ENCODE measurements around the gene TTC16.

The TTC16 gene, protein sequence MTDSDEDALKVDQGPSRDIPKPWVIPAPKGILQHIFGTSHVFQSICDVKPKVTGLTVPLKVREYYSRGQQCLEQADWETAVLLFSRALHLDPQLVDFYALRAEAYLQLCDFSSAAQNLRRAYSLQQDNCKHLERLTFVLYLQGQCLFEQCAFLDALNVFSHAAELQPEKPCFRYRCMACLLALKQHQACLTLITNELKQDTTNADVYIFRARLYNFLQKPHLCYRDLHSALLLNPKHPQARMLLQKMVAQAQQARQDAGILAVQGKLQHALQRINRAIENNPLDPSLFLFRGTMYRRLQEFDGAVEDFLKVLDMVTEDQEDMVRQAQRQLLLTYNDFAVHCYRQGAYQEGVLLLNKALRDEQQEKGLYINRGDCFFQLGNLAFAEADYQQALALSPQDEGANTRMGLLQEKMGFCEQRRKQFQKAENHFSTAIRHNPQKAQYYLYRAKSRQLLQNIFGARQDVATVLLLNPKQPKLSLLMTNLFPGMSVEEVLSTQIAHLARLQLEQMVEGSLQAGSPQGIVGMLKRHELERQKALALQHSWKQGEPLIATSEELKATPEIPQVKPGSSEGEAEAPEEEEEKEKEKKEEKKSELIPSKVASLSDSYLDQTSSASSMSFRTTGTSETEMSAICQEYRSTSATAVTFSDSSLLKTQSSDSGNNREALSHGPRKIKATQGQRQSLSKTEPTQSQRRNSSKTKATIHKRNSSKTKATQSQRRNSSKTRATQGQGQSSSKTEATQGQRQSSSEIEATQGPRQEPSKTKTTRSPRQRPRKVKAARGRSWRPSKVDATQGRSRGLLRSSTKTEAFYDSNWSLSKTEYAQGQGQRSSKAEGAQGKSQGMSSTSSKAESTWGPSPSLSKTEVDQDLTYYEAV

DNA sequence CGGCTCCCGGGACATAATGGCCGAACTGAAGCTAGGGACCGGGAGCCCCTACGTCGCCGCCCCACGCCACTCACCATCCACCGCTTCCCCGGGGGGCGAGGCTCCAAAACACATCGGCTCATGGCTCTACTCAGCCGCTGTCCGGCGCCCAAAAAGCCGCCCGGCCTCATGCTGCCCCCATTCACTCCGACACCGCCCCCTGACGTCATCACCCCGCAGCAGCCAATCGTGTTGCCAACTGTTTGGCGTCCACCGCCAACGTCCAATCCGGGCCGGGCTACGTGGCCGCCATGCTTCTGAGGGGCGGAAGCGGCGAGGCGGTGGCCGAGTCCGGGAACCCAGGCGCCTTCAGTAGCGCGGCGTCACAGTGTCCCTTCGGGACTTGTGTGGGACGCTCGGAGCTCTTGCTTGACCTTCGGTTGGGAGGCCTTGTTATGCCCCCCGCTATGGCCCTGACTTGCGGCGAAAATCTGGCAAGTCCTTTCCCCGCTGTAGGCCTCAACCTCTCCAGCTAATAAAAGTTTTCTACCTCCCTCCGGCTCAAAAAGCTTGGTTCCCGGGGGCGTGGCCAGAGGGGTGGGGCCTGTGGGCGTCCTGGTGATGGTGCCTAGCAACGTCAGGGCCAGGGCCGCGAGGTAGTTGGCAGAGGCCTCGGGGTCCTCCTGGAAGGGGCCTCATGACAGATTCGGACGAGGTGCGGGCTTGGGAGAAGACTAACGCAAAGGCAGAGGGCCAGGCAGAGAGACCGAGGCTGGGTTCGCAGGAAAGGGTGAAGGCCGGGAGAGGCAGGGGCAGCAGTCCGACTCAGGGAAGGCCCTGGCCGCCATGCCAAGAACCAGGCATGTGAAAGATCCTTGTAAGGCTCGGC lies at the start of gene TTC16, which contains the start of gene PTRH1:
TTC16 (plus strand) TSS at position 610 of the 868 bp plus-strand sequence; CDS start at position 677, 67 bp downstream.
PTRH1 (minus strand) TSS at position 194 of the 868 bp plus-strand sequence; CDS start at position 170, 24 bp downstream.
- DNase-seq: peak; percentile 97

DNA sequence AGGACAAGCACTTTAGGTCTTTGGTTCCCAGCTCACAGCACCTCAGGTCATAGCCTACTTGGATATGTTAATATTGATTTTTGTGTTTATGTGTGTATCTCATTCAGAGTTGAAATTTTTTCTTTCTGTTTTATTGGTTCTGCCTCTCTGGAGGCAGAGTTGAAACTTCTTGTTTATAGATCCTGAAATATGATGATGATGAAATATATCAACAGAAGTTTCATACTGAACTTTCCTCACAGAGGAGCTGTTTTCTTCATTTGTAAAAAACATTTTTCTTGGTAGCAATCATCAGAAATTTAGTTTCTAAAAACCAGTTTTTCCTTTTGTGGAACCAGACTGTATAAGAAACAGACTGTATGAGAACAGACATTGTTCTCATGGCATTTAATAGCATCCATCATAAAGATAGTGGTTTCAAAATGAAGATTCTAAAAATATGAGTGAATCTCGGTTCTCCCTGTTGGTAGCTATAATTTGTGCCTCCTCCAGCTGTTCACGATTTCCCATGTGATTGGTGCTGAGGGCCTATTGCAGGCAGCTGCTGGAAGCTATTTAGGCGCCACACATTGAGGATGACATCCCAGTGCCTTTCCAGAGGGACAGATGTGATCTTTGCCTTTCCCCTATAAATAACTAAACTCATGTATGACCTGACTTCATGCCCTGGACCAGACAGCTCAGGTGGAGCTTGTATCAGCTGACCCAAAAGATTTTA lies 48.6 kb upstream of the TTC16 start:
- DNase-seq: no peak

DNA sequence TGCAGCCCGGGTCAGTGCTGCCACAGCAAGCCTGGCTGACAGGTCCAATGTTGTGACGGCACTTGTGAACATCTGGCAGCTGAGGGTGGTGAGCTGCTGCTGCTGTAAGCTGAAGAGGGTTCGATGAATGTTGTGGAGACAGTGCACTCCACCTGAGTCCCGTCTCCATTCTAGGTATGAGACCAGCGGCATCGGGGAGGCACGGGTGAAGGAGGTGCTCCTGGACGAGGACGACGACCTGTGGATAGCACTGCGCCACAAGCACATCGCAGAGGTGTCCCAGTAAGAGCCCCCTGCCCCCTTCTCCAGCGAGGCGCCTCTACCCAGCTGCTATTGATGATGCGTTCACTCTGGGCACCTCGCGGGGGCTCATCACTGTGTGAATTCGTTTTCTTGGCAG lies 48.0 kb upstream of the TTC16 start:
- DNase-seq: no peak

DNA sequence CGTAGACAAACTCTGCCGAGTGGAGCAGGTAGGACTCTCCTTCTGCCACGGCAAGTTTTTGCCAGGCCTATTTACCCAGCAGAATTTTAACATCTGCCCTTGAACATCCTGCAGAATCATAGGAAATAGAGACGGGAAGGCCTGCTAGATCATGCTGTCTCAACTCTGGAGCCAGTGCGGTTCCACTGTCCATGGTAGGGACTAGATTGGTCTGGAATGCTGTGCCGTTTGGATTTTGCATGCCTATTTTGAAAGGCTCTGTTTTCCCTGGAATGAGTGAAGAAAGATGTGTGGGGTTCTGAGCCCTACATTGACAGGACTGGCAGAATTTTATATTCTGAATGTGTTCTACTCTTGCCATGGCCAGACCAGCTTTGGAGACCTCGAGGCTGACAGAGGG lies 42.6 kb upstream of the TTC16 start:
- no peak for DNase-seq

DNA sequence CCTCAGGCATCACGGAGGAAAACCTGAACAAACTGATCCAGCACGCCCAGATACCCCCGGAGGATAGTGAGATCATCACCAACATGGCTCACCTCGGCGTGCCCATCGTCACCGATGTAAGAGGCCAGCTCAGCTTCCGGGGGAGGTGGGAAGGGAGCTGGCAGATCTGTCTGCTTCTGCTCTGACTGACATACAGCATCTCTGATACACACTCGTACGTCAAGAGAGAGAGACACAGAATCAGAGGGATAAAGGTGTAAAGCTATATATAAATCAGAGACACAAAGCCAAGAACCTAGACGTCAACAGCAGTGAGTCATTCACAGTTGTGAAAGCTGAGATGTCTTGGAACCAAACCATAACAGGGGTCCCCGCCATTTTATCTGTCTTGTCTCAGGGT lies 39.2 kb upstream of the TTC16 start:
- no peak for DNase-seq

DNA sequence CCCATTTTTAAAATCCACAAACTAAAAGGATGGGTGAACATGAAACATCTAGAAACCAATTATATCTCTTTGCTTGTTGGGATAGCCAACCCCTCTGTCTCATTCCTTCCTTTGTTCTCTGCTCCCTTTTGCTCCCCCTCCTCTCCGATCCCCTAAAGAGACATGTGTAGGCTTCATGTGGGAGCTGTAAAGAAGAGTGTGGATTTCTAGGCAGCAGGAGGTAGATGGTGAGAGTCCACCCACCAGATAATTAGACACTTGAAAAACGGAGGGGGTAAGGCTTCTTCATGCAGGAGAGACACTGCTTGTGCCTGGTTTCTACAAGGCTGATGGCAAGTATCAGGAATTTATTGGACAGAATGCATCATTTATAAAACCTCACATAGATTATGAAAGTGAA lies 36.4 kb upstream of the TTC16 start:
- DNase-seq: no peak

DNA sequence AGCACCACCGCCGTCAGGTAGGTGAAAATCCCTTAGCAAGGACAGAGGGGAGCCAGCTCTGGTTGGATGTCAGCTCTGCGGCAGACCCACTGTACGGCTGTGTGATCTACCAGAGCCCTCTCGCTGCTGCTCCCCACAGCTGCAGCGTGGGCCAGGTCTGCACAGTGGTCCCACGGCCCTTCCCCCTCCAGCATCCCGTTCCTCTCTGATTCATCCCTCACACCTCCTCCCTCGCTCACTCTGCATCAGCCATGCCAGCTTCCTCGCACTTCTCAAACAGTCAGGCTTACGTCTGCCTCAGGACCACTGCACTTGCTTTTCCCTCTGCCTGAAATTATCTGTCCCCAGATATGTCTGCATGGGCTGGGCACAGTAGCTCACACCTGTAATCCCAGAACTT lies 35.7 kb upstream of the TTC16 start:
- no peak for DNase-seq

DNA sequence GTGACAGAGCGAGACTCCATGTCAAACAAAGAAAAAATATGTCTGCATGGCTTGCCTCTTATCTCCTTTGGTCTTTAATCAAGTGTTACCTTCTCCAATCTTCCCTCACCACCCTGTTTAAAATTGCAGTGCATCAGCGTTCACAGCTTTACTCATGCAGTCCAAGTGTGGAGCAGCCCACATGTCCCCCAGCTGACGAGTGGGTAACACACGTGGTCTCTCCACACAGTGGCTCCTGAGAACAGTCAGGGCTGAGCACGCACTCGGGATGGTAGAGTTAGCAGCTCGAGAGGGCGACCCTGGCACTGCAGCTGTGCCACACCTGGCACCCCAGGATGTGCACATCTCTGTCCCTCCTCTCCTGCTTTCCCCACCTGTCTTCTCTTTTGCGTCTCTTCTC lies 35.0 kb upstream of the TTC16 start:
- DNase-seq: no peak

DNA sequence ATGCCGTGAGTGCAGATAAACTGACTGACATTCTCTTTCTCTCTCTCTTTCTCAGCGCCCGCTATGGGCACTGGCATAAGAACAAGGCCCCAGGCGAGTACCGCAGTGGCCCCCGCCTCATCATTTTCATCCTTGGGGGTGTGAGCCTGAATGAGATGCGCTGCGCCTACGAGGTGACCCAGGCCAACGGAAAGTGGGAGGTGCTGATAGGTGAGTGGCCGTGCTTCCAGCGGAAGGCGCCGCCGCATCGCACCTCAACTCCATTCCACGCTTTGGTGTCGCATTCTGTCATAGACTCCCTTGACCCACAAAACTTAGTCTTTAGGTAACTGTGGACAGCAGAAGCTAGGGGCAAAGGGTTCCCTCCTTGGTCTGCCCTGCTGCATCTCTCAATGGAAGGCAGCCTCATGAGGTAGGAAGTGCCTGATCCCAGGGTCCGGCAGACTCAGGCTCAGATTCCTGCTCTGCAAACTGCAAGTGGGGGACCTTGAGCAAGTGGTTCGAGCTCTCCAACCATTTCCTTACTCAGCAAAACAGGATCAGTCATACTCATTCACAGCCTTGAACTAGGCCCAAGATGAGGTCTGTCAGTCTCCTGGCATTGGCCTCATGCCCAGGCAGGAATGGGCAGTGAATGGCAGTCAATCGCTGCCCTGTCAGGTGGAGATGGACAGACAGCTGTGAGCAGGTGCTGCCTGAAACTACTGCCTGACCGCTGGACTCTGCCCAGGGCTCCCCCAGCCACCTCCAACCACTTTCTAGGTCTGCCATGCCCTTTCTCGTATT lies 33.3 kb upstream of the TTC16 start:
- DNase-seq: no peak

DNA sequence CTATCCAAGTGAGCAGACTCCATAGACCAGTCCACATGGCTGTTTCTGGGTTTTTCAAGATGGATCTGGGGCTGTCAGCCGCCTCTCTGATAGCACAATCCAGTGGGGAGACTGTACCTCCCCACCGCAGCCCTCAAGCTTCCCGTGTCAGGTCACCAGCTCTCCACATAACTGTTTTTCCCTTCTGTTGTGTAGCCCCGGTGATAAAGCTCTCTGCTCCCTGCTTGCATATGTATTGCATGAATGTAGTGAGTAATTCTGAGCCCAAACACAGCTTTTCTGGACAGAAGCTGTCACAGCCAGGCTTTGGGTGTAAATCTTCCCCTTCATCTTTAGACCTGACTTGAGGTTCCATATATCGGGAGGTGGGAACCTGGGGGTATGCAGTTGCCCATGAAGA lies 32.2 kb upstream of the TTC16 start:
- no peak for DNase-seq

DNA sequence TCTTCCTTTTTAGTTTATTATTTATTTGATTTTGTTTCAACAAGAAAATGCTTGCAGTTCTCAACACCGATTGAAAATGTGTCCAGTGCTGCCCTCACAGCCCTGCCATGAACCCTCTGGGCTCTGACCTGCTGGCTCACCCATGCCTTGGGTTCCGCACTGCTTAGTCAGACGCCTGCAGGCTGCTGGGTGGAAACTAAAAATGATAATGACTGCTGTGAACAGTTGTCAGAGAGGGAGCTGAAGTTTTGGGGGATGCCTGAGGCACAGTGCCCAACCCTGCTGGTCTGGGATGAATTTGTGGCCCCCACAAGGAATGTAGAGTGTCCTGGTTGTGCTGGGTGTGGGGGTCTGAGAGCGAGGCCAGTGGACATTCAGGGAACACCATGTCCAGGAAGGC lies 31.3 kb upstream of the TTC16 start:
- DNase-seq: no peak

DNA sequence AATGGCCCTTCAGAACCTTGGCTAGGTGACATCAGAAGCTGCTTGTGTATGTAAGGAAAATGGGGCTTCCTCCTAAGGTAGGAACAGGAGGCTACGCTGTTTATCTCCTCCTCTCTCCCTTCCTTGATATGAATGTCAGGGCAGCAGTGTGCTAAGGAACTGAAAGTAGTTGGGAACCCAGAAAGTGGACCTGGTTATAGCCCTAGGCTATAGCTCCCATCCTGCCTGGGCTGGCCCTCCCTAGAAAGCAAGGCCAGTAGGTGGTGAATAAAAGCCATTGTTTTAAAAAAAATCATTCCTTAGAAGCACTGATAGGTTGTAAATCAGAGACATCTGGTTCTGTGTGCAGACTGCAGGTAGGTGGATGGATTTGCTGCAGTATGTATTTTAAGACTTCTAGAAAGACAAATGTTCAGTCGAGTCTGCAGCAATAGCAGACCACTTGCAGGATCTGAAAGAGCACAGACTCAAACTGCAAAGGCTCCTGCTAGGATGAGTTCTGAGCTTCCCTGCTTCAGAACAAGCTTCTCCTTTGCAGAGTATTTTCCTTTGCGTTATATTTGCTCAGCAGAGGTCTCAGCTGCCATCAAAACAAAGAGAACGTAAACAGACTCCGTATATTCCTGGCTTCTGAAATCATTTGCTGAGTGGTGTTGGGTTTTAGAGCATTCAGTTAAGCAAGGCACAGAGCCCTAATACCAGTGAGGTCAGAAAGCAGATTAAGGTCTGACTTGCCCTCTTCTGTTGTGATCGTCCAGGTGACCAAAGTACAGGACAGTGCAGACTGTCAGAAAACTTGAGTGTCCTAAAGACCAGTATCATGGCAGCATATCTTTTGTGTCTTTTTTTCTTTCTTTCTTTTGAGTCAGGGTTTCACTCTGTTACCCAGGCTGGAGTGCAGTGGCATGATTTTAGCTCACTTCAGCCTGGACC lies 29.2 kb upstream of the TTC16 start:
- DNase-seq: no peak

DNA sequence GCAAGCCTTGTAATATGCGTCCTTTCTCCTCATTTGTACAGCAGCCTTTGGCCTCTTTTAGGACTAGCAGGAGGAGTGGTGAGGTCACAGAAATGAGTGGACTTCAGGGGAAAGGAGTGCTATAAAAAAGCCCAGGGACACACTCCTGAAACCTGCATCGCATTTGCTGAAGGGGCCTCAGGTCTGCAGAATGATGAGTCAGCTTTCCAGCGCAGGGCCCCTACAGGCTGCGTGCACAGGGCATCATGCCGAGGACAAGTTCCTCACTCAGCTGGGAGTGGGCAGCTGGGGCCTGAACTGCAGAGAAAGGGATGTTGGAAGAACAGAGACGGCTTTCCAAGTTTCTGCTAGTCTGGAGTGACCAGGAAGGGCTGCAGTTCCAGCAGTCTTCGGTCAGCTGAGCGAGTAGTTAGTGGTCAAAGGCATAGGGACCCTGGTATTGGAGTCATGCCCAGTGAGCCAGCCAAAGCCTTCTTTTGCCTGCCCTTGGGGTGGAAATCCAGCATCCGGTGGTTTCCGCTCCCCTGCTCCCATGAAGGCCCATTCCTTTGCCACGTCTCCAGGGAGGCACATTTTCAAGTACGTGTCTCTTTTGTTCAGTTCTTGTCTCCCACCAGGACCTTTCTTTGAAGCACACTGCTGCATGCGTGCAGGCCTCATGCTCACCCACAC lies 26.4 kb upstream of the TTC16 start:
- DNase-seq: no peak

DNA sequence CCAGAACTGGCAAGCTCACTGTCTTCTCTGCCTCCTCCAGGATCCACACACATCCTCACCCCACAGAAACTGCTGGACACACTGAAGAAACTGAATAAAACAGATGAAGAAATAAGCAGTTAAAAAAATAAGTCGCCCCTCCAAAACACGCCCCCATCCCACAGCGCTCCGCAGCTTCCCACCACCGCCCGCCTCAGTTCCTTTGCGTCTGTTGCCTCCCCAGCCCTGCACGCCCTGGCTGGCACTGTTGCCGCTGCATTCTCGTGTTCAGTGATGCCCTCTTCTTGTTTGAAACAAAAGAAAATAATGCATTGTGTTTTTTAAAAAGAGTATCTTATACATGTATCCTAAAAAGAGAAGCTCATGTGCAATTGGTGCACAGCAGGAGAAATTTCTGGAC lies 25.1 kb upstream of the TTC16 start:
- no peak for DNase-seq

DNA sequence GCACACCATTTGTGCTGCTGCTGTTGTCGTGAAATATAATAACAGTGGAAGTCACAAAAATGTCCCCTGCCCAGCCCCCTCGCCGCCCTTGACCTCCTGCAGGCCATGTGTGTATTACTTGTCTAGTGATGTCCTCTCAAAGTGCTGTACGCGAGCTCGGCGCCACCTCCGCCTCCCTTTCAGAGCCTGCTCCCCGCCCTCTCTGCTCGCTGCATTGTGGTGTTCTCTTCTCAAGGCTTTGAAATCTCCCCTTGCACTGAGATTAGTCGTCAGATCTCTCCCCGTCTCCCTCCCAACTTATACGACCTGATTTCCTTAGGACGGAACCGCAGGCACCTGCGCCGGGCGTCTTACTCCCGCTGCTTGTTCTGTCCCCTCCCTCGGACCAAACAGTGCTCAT lies 23.8 kb upstream of the TTC16 start:
- no peak for DNase-seq

DNA sequence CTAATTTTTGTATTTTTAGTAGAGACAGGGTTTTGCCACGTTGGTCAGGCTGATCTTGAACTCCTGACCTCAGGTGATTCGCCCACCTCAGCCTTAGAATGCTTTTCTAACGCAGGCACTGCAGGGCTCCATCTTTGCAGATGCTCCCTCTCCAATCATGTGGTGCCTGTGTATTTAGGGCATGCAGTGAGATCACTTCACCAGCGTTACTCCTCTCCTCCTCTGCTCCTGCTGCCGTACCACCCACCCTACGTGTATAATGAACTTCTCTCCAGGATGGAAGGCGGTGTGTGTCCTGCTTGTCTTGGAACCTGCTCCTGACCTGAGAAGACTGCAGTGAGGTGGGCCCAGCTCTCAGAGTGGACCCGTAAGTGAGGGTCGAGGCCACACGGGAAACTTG lies 22.7 kb upstream of the TTC16 start:
- DNase-seq: no peak

DNA sequence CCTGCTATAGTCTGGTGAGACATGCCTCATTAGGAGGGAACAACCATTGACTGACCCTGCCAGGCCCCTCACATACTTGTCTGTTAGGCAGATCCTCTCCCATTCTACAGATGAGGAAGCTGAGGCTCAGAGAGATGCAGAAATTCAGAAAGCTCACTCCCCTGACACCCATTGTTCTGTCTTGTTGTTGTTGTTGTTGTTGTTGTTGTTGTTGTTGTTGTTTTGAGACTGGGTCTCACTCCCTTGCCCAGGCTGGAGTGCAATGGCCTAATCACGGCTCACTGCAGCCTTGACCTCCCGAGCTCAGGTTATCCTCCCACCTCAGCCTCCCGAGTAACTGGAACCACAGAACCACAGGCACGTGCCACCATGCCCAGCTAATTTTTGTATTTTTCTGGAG lies 22.2 kb upstream of the TTC16 start:
- no peak for DNase-seq

DNA sequence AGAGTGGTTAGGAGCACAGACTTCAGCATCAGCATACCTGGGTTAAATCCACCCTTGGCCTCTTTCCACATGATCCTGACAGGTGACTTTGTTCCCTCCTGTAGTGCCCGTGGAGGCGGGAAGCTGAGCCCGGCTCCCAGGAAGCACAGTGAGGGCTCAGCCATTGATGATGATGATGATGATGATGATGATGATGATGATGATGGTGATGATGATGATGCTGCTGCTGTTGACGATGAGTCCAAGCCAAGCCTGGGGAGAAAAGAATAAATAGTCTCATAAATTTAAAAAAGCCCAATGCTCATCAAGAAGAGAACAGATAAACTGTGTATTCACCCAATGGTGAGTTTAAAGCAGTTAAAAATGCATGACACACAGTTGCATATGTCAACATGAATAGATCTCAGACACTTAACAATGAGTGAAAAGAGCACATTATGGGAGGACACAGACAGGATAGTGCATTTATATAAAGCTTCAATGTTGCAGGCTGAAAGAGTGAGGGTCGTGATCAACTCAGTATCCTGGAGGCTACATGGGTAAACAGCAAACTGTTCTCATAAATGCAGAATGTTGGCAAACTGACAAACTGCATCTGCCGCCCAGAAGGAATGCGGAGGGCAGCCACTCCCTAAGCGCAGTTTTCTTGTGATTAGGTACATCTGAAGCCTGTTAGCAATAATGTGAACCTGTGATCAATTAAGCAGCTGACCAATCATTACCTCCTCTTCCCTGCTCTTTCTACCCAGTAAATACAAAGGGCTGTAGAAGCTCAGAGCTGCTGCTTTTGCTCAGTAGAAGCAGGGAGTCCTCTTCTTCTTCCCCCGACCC lies 20.8 kb upstream of the TTC16 start:
- no peak for DNase-seq

DNA sequence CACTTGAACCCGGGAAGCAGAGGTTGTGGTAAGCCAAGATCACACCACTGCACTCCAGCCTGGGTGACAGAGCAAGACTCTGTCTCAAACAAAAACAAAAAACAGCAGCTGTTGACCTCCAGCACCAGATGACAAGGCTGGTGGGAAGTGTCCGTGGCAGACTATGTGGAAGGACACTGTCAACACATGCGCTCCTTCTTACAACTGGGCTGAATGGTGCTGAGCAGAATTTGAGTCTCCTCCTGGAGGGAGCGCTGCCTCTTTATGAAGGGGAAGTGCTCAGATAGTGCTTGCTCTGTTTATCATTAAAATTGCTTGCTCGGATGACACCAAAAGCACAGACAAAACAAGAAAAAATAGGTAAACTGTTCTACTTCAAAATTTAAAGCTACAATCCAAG lies 18.3 kb upstream of the TTC16 start:
- DNase-seq: no peak
